Osteoblast (primary cell): Measurements from ENCODE around the gene LYRM2. TPM values are rescaled to one million over a fixed set of nuclear protein-coding genes. Genes with fewer than 3 reads are reported as not detected.

Experiments
- DNase-seq: peaks from one replicate; pipeline ENCODE4 v3.0.0; 2011; ENCODE audit warnings: low spot score, mixed read lengths; ENCODE audit not compliant: insufficient read length; ENCODE audit errors: missing footprints
- H2AFZ ChIP-seq: 2 replicates; pipeline ENCODE4 v1.6.0; 2011; ENCODE audit warnings: mild to moderate bottlenecking, low read length
- H3K27ac ChIP-seq: 2 replicates; pipeline ENCODE4 v1.5.1; 2011; ENCODE audit warnings: mild to moderate bottlenecking, low read depth, low read length, moderate library complexity
- H3K27me3 ChIP-seq: 2 replicates; pipeline ENCODE4 v1.6.0; 2012; ENCODE audit warnings: mild to moderate bottlenecking, control low read depth, inconsistent platforms, low read length, moderate library complexity; ENCODE audit not compliant: insufficient read depth
- H3K36me3 ChIP-seq: 2 replicates; pipeline ENCODE4 v1.5.1; 2011; ENCODE audit warnings: mild to moderate bottlenecking, low read length, control low read depth, moderate library complexity; ENCODE audit not compliant: insufficient read depth
- H3K4me1 ChIP-seq: 2 replicates; pipeline ENCODE4 v1.5.1; 2011; ENCODE audit warnings: mild to moderate bottlenecking, low read length, control low read depth, moderate library complexity; ENCODE audit not compliant: insufficient read depth
- H3K4me2 ChIP-seq: 2 replicates; pipeline ENCODE4 v1.6.0; 2011; ENCODE audit warnings: mild to moderate bottlenecking, low read length; ENCODE audit not compliant: insufficient read depth
- H3K4me3 ChIP-seq: fragments of 200-600 bp; sonication (generic); 3 replicates; pipeline ENCODE4 v1.5.1; 2012; ENCODE audit warnings: mild to moderate bottlenecking, low read length, inconsistent platforms; ENCODE audit not compliant: insufficient read depth
- H3K79me2 ChIP-seq: 2 replicates; pipeline ENCODE4 v1.6.0; 2012; ENCODE audit warnings: mild to moderate bottlenecking, low read length, control low read depth, inconsistent platforms; ENCODE audit not compliant: insufficient read depth
- H3K9me3 ChIP-seq: 2 replicates; pipeline ENCODE4 v1.5.1; 2011; ENCODE audit warnings: low read depth, low read length, control low read depth
- H4K20me1 ChIP-seq: 2 replicates; pipeline ENCODE4 v1.6.0; 2012; ENCODE audit warnings: mild to moderate bottlenecking, low read length, control low read depth; ENCODE audit not compliant: insufficient read depth
- total RNA-seq: library from RNA; depleted of rRNA; stranded (reverse); fragments of >200 nt; gene quantifications from 2 replicates; pipeline ENCODE4 v1.2.3, GENCODE V29; 2012
- TF ChIP-seq, protein P1 (sequence below): IDR thresholded peaks from 2 replicates; pipeline ENCODE4 v1.5.1; 2011; ENCODE audit warnings: mild to moderate bottlenecking, low read depth, low read length, moderate library complexity; ENCODE audit errors: extremely low read depth

LYRM2 gene
- total RNA-seq, 1 donor, result 24.6 TPM

GRCh38 chr6:89542081-89542857 lies 96.3 kb downstream of the LYRM2 start:
- no peak for DNase-seq
- Histone ChIP-seq H3K27me3 (no peaks in the 10 kb centered on the region), H3K4me3 (no peak overlapping the region), H3K4me2 (no peak overlapping the region), H3K4me1 (no peaks in the 10 kb centered on the region), H3K36me3 (no peaks in the 10 kb centered on the region), H4K20me1 (no peaks in the 10 kb centered on the region), H3K79me2 (no peaks in the 10 kb centered on the region), H2AFZ (no peak overlapping the region), H3K9me3 (no peaks in the 10 kb centered on the region), H3K27ac (no peak overlapping the region)
- TF ChIP-seq, protein P1, sequence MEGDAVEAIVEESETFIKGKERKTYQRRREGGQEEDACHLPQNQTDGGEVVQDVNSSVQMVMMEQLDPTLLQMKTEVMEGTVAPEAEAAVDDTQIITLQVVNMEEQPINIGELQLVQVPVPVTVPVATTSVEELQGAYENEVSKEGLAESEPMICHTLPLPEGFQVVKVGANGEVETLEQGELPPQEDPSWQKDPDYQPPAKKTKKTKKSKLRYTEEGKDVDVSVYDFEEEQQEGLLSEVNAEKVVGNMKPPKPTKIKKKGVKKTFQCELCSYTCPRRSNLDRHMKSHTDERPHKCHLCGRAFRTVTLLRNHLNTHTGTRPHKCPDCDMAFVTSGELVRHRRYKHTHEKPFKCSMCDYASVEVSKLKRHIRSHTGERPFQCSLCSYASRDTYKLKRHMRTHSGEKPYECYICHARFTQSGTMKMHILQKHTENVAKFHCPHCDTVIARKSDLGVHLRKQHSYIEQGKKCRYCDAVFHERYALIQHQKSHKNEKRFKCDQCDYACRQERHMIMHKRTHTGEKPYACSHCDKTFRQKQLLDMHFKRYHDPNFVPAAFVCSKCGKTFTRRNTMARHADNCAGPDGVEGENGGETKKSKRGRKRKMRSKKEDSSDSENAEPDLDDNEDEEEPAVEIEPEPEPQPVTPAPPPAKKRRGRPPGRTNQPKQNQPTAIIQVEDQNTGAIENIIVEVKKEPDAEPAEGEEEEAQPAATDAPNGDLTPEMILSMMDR, result no peak

GRCh38 chr6:89539779-89540178 lies 98.8 kb downstream of the LYRM2 start:
- TF ChIP-seq, protein P1, result no peak
- Histone ChIP-seq H4K20me1 (no peaks in the 10 kb centered on the region), H3K36me3 (no peaks in the 10 kb centered on the region), H3K27ac (no peak overlapping the region), H3K4me2 (no peak overlapping the region), H3K9me3 (no peaks in the 10 kb centered on the region), H3K27me3 (no peaks in the 10 kb centered on the region), H2AFZ (no peak overlapping the region), H3K79me2 (no peaks in the 10 kb centered on the region), H3K4me1 (no peaks in the 10 kb centered on the region), H3K4me3 (no peak overlapping the region)
- DNase-seq, result no peak

GRCh38 chr6:89536231-89536630 lies 102.3 kb downstream of the LYRM2 start:
- TF ChIP-seq, protein P1, result no peak
- H3K36me3 ChIP-seq, result no peaks in the 10 kb centered on the region
- H3K79me2 ChIP-seq, result no peaks in the 10 kb centered on the region
- H2AFZ ChIP-seq, result no peak overlapping the region
- H3K27me3 ChIP-seq, result no peaks in the 10 kb centered on the region
- no peak overlapping the region for H3K4me3 ChIP-seq
- H3K9me3 ChIP-seq, result no peaks in the 10 kb centered on the region
- no peaks in the 10 kb centered on the region for H3K4me1 ChIP-seq
- no peak overlapping the region for H3K4me2 ChIP-seq
- no peaks in the 10 kb centered on the region for H4K20me1 ChIP-seq
- no peak for DNase-seq
- H3K27ac ChIP-seq, result no peak overlapping the region

DNA sequence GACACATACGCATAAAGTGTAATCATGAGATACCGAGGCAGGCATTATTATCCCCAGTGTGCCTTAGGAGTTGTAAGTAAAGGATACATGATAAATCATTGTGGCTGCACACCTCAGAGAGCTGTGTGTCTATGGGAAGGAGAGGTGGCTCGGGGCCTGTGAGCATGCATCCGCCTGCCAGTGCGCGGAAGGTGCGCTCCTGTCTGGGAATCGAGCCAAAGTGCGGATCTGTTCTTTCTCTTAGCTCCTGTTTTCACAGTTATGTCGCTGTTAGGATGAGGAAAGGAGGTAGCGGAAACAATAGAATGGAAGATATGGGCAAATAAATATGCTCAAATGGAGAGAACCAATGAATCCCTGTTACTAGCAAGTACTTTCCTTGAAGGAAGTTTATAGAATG lies 107.6 kb downstream of the LYRM2 start:
- Histone ChIP-seq H3K27me3 (no peaks in the 10 kb centered on the region), H3K4me1 (no peaks in the 10 kb centered on the region), H3K79me2 (no peaks in the 10 kb centered on the region), H3K4me2 (no peak overlapping the region), H2AFZ (no peak overlapping the region), H3K27ac (no peak overlapping the region), H3K4me3 (no peak overlapping the region), H3K9me3 (no peaks in the 10 kb centered on the region), H3K36me3 (no peaks in the 10 kb centered on the region), H4K20me1 (no peaks in the 10 kb centered on the region)
- DNase-seq, result no peak
- TF ChIP-seq, protein P1, result no peak
